Cardiac fibroblast (primary cell): ENCODE results near the gene C4orf36.
"Not testable (repeated sequence)": the region's sequence is repeated elsewhere in the genome, so short reads cannot be mapped to it uniquely, and the experiment has no call there.

Experiments
- DNase-seq, 2 donors: peaks; one replicate each; pipeline versions ENCODE4 v3.0.0 to v3.0.0-alpha.2; 2010; ENCODE audit warnings: low read depth in 2 of 2
- H3K4me3 ChIP-seq, 2 donors: replicated peaks in 1 of 2; 1 replicate in 1 of 2; 2 replicates in 1 of 2; pipeline ENCODE4 v1.5.1; 2011; ENCODE audit warnings: low read depth in 2 of 2, low read length in 2 of 2, mild to moderate bottlenecking in 2 of 2, moderate library complexity in 1 of 2
- TF ChIP-seq, protein P1 (sequence below): IDR thresholded peaks from one replicate; pipeline ENCODE4 v1.5.1; 2011; ENCODE audit warnings: low read depth, mild to moderate bottlenecking, low read length, inconsistent platforms

C4orf36 gene

GRCh38 chr4:86878640-86879039 is 13.6 kb downstream of the C4orf36 start:
- TF ChIP-seq, protein P1, sequence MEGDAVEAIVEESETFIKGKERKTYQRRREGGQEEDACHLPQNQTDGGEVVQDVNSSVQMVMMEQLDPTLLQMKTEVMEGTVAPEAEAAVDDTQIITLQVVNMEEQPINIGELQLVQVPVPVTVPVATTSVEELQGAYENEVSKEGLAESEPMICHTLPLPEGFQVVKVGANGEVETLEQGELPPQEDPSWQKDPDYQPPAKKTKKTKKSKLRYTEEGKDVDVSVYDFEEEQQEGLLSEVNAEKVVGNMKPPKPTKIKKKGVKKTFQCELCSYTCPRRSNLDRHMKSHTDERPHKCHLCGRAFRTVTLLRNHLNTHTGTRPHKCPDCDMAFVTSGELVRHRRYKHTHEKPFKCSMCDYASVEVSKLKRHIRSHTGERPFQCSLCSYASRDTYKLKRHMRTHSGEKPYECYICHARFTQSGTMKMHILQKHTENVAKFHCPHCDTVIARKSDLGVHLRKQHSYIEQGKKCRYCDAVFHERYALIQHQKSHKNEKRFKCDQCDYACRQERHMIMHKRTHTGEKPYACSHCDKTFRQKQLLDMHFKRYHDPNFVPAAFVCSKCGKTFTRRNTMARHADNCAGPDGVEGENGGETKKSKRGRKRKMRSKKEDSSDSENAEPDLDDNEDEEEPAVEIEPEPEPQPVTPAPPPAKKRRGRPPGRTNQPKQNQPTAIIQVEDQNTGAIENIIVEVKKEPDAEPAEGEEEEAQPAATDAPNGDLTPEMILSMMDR = no peak
- DNase-seq = no peak
- H3K4me3 ChIP-seq = no peak overlapping the region

DNA sequence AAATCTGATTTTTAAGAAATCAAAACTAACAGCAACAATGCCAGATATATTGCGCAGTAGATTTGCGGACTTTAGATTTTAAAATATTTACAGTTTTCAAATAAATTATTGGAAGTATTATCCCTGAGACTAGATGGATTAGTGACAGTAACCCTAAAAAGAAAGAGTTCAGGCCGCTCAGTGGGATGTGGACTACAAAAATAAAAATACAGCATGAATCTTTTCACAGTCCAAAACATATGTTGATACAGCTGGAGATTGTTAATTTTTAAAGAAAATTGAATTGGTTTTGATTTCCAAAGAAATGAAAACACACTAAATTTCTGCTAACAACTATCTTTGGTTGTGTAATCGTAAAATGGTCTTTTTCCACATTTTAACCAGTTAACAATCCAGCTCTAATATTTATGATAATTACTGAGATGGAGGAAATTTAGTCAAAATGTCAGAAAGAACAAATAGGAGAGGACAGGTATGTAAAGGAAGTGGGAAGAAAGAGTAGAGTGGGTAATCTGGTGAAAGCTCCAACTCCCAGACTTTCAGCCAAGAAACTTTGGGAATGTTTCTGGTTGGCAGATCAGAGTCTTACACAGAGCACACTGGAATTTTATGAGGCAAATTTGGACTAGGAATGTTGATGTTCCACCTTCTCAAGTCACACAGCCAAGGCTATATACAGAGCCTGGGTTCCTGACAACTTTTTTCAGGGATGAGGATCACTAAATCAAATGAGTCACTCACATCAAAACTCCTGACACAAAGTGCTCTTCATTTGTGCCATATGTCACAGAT is 15.1 kb downstream of the C4orf36 start:
- TF ChIP-seq, protein P1 = no peak
- H3K4me3 ChIP-seq = no peak overlapping the region
- DNase-seq = no peak

GRCh38 chr4:86875436-86875835 is 16.8 kb downstream of the C4orf36 start:
- not testable (repeated sequence) for H3K4me3 ChIP-seq
- DNase-seq = peak in 1 of 2 donors; percentile 48

DNA sequence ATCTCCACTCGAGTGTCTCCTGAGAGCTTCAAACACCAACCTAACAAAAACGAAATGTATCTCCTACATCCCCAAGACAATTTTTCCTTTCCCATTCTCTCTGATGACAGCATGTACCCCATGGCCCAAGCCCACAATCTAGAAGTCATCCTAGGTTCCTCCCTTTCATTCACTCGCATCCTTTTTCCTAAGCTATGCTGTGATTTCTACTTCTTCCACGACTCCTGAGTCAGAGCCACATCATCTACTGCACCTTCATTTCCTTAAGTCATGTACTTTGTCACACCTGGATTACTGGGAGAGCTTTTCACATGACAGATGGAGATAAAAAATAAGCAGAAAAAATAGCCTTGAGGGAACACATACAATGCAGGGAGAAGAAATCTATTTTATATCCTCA is 20.1 kb downstream of the C4orf36 start:
- TF ChIP-seq, protein P1 = no peak
- no peak for DNase-seq
- no peak overlapping the region for H3K4me3 ChIP-seq

DNA sequence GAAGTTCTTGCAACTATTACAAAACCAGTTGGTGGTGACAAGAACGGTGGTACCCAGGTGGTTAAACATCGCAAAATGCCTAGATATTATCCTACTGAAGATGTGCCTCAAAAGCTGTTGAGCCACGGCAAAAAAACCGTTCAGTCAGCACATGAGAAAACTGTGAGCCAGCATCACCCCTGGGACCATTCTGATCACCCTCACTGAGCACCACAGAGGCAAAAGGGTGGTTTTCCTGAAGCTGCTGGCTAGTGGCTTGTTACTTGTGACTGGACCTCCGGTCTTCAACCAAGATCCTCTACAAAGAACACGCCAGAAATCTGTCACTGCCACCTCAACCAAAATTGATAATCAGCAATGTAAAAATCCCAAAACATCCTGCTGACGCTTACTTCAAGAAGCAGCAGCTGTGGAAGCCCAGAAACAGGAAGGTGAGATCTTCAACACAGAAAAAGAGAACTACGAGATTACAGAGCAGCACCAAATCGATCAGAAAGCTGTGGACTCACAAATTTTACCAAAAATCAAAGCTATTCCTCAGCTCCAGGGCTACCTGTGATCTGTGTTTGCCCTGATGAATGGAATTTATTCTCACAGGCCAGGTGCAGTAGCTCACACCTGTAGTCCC is 21.7 kb downstream of the C4orf36 start:
- TF ChIP-seq, protein P1 = no peak
- DNase-seq = no peak

DNA sequence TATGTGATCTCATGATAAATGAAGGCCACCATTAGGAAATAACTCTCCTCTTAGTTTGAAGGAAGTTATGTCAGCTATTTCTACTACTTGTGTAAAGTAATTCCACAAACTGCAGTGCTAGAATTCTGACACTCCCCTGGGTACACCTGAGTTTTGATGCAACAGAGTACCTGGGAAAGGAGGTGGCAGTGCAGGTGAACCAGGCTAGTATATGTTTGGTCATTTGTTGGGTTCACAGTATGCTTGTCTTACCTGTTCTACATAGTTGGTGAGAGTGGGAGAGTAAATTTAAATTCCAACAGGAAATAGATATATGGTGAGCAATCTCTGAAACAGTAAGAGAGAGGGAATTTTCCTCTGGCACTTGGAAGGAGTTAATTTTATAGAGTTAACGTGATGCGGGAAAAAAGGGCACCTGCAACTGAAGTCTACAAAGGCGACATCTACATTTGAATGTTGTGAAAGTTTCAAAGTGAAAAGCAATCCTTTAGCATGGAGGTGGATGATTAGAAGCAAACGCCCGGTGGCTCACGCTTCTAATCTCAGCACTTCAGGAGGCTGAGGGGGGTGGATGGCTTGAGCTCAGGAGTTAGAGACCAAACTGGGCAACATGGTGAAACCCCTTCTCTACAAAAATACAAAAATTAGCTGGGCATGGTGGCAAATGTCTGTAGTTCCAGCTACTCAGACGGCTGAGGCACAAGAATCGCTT is 34.7 kb downstream of the C4orf36 start:
- no peak overlapping the region for H3K4me3 ChIP-seq
- TF ChIP-seq, protein P1 = no peak
- no peak for DNase-seq

More for the DNA sequence above, 21.7 kb downstream of the C4orf36 start:
- H3K4me3 ChIP-seq = no peak overlapping the region

DNA sequence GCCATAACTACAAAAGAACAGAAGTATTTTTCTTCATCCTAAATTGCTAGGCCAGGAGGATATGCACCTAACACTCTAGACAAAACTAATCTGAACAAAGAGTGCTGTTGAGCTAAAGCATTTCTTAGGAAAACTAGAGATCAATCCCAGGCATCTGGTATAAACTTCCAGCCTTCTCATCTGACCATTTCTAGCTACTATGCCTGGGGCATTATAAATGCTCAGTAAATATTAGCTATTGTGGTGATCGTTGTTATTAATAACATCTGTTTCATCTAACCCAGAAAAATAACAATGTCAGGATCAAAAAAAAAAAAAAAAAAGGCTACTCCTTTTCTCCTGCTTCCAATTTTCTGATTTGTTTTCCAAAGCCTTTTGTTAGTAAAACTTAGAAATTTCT is 35.3 kb downstream of the C4orf36 start:
- TF ChIP-seq, protein P1 = no peak
- DNase-seq = no peak
- H3K4me3 ChIP-seq = no peak overlapping the region
